Parathyroid adenoma (tissue), 2 donors: ENCODE measurements around the gene PRLR.

Experiments
- H2AFZ ChIP-seq: fragments of 300-600 bp; sonication (generic); one replicate; pipeline ENCODE4 v1.7.0; 2017; ENCODE audit warnings: antibody characterized with exemption, mild to moderate bottlenecking
- H3K27ac ChIP-seq: fragments of 300-600 bp; sonication (generic); one replicate; pipeline ENCODE4 v1.7.0; 2017
- H3K27me3 ChIP-seq: fragments of 300-600 bp; sonication (generic); one replicate; pipeline ENCODE4 v1.7.0; 2017; ENCODE audit warnings: low read length; ENCODE audit not compliant: control insufficient read depth, insufficient read depth
- H3K36me3 ChIP-seq: fragments of 300-600 bp; sonication (generic); one replicate; pipeline ENCODE4 v1.7.0; 2017; ENCODE audit warnings: low read length; ENCODE audit not compliant: control insufficient read depth, insufficient read depth
- H3K4me1 ChIP-seq: fragments of 300-600 bp; sonication (generic); one replicate; pipeline ENCODE4 v1.7.0; 2017; ENCODE audit warnings: control low read depth
- H3K4me2 ChIP-seq: fragments of 300-600 bp; sonication (generic); one replicate; pipeline ENCODE4 v1.7.0; 2017; ENCODE audit warnings: low read length
- H3K4me3 ChIP-seq: fragments of 300-600 bp; sonication (generic); one replicate; pipeline ENCODE4 v1.7.0; 2017; ENCODE audit warnings: low read depth, low read length
- H3K79me2 ChIP-seq: fragments of 300-600 bp; sonication (generic); one replicate; pipeline ENCODE4 v1.7.0; 2017; ENCODE audit warnings: control low read depth
- H3K9ac ChIP-seq: fragments of 300-600 bp; sonication (generic); one replicate; pipeline ENCODE4 v1.7.0; 2017; ENCODE audit warnings: mild to moderate bottlenecking
- H3K9me3 ChIP-seq: fragments of 300-600 bp; sonication (generic); one replicate; pipeline ENCODE4 v1.7.0; 2017; ENCODE audit warnings: low read length; ENCODE audit not compliant: control insufficient read depth
- TF ChIP-seq, protein P1 (sequence below): fragments of 300-600 bp; sonication (generic); IDR thresholded peaks from one replicate; pipeline ENCODE4 v1.7.0; 2017; ENCODE audit warnings: antibody characterized with exemption, mild to moderate bottlenecking
- donor health status: primary hyperparathyroidism.

PRLR gene

DNA sequence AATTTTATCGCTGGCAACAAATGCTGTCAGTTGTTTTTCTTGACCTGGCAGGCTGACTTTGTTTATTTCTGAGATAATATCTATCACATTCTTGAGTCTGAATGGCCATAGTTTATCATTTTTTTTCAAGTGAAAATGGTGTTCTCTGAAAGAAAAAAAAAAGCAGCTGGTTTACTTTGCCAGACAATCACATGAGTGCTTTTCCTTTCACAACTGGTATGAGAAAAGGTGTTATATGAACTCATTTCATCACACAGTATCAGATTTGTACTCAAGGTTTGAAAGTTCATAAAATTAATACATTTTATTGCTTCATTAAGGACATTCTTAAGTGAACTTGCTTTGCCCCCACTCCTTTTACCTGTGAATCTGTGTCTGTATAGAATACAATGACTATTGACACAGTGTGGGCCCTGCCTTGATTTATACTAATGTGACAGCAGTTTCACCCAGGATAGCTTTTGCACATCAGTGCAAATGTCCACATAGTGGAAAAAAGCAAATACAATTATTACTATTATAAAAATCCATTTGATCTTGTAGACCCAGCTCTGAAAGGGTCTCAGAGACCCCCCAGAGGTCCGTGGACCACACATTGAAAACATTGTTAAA is 33.1 kb upstream of the PRLR start:
- Histone ChIP-seq H2AFZ (peak overlapping the region; percentile 13), H3K4me2 (peak overlapping the region; percentile 58)
- TF ChIP-seq, protein P1, sequence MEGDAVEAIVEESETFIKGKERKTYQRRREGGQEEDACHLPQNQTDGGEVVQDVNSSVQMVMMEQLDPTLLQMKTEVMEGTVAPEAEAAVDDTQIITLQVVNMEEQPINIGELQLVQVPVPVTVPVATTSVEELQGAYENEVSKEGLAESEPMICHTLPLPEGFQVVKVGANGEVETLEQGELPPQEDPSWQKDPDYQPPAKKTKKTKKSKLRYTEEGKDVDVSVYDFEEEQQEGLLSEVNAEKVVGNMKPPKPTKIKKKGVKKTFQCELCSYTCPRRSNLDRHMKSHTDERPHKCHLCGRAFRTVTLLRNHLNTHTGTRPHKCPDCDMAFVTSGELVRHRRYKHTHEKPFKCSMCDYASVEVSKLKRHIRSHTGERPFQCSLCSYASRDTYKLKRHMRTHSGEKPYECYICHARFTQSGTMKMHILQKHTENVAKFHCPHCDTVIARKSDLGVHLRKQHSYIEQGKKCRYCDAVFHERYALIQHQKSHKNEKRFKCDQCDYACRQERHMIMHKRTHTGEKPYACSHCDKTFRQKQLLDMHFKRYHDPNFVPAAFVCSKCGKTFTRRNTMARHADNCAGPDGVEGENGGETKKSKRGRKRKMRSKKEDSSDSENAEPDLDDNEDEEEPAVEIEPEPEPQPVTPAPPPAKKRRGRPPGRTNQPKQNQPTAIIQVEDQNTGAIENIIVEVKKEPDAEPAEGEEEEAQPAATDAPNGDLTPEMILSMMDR: no peak

DNA sequence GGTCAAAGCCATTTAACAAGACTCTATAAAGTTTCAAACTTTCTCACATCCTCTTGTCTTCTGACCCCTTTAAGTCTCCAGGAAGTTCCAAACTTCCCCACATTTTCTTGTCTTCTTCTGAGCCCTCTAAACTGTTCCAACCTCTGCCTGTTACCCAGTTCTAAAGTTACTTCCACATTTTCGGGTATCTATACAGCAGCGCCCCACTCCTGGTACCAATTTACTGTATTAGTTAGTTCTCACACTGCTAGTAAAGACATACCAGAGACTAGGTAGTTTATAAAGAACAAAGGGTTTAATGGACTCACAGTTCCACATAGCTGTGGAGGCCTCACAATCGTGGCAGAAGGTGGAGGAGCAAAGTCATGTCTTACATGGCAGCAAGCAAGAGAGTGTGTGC is 23.3 kb upstream of the PRLR start:
- Histone ChIP-seq H3K27me3 (no peaks in the 10 kb centered on the region), H3K9me3 (no peaks in the 10 kb centered on the region), H3K4me2 (no peak overlapping the region), H2AFZ (no peak overlapping the region), H3K9ac (no peak overlapping the region), H3K36me3 (no peaks in the 10 kb centered on the region), H3K79me2 (no peaks in the 10 kb centered on the region), H3K27ac (no peak overlapping the region), H3K4me3 (no peak overlapping the region), H3K4me1 (peaks cover 12% of the 10 kb centered on the region)
- TF ChIP-seq, protein P1: no peak

More for the DNA sequence above, 33.1 kb upstream of the PRLR start:
- Histone ChIP-seq H3K27me3 (no peaks in the 10 kb centered on the region), H3K27ac (peak overlapping the region; percentile 73), H3K9me3 (no peaks in the 10 kb centered on the region), H3K36me3 (no peaks in the 10 kb centered on the region), H3K4me3 (peak overlapping the region; percentile 1), H3K4me1 (peaks cover 35% of the 10 kb centered on the region), H3K9ac (no peak overlapping the region), H3K79me2 (no peaks in the 10 kb centered on the region)

GRCh38 chr5:35252963-35253362 is 22.7 kb upstream of the PRLR start:
- Histone ChIP-seq H3K79me2 (no peaks in the 10 kb centered on the region), H2AFZ (no peak overlapping the region), H3K36me3 (no peaks in the 10 kb centered on the region), H3K9me3 (no peaks in the 10 kb centered on the region), H3K4me2 (no peak overlapping the region), H3K9ac (no peak overlapping the region), H3K27me3 (no peaks in the 10 kb centered on the region), H3K27ac (no peak overlapping the region), H3K4me3 (no peak overlapping the region), H3K4me1 (peaks cover 14% of the 10 kb centered on the region)
- TF ChIP-seq, protein P1: no peak

DNA sequence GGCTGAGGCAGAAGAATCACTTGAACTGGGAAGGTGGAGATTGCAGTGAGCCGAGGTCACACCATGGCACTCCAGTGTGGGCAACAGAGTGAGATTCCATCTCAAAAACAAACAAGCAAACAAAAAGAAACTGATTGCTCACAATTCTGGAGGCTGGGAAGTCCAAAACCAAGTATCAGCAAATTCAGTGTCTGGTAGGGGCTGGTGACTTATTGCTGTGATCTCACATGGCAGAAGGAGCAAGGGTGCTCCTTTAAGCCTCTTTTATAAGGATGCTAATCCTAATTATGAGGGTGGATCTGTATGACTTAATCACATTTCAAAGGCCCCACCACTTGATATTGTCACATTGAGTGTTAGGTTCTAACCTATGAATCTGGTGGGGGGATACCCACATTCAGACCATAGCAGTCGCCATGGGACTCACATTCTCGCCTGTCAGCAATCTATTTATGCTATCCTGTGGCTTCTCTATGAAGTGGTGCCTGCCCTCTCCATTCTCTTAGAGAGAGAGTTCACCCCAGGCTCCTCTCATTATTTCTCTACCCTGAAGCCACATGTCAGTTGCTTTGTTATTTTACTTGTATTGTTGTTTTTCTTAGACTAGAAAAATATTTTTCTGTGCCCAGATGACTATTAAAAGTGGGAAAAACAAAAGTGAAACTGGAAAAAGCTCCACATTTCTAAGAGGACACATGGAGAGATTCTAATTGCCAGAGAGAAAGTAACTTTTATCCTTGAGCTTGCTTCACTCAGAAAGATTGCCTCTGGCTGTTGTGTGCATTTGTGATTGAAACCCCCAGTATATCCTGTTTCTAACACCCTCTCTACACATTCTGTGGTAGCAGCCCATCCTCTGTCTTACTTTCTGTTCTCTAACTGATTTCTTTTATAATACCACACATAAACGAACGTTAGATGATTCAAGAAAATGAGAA is 18.8 kb upstream of the PRLR start:
- H2AFZ ChIP-seq: peak overlapping the region; percentile 90
- H3K9ac ChIP-seq: peak overlapping the region; percentile 10
- H3K79me2 ChIP-seq: no peaks in the 10 kb centered on the region
- H3K4me1 ChIP-seq: peaks cover 42% of the 10 kb centered on the region
- TF ChIP-seq, protein P1: no peak
- H3K27me3 ChIP-seq: no peaks in the 10 kb centered on the region
- peak overlapping the region; percentile 78 for H3K27ac ChIP-seq
- H3K9me3 ChIP-seq: no peaks in the 10 kb centered on the region
- H3K4me3 ChIP-seq: no peak overlapping the region
- no peak overlapping the region for H3K4me2 ChIP-seq
- H3K36me3 ChIP-seq: no peaks in the 10 kb centered on the region
